Measurements from ENCODE around the gene AFF3.
"Not testable (repeated sequence)": the region's sequence is repeated elsewhere in the genome, so short reads cannot be mapped to it uniquely, and the experiment has no call there.

AFF3 gene

GRCh38 chr2:100105678-100106054, 36.7 kb downstream of the AFF3 start:
- no peak for DNase-seq

- no peak for DNase-seq
Measured at GRCh38 chr2:100104718-100105677, 37.4 kb downstream of the AFF3 start.

GRCh38 chr2:100104265-100104664, 38.1 kb downstream of the AFF3 start:
- not testable (repeated sequence) for DNase-seq

DNA sequence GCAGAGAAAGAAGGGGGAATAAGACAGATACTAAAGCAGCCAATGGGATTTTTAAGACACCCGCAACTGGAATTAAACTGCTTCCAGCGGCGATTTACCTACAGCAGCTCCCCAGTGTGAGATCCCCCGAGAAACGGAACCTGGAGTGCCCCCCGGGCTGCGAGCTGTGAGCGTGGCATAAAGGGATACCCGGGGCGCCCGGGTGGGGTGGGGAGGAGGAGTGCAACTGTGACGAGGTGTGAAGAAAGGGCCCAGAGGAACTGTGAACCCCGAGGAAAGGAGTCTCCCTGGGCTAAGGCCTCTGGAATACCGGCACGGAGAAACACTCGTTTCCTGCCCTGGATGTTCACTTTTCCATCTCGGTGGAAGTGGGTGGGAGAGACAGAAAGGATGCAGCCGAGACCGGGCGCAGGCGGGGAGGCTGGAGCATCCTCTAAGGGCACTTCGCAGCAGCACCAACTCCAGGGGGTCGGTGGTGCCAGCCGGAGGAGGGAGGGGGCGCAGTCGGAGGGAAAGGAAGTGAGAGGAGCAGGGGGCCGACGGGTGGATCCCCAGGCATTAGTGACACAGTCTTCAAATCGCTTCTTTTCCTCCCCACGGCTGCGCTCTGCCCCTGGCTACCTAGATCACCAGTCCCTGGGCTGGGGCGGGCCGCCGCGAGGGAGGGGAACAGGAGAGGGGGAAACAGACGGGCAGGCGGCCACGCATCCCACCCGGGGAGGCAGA, 38.7 kb downstream of the AFF3 start:
- not testable (repeated sequence) for DNase-seq

DNA sequence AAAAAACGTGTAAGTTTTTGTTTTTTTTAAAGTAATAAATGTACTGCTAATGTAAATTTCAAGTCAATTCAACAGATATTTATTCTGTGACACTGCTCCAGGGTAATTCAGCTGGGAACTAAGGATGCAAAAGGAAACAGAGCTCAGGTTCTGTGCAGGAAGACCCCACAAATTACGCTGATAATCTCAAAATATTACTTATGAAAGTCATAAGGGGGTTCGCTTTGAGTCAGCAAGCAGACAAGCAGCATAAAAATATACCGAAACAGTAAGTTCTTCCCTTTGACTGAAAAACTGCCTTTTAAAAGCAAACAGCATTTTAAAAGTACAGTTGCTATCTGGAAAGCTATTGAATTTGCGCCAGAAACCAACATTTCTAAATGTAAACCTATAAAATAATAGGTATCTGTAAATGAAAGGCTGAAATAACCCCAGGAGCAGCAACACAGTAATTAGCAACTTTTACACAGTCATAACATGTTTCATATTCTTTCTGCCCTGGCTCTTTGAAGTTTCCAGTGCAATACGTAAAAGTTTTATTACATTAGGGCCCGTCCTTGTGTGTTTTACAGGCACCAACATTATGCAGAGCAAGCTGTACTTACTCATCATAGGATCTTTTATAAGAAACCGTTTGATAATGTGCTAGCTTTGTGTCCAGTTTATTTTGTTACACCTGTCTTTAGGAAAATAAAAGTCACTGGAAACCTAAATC, 39.8 kb downstream of the AFF3 start:
- not testable (repeated sequence) for DNase-seq

GRCh38 chr2:100098855-100099254, 43.5 kb downstream of the AFF3 start:
- DNase-seq = not testable (repeated sequence)

DNA sequence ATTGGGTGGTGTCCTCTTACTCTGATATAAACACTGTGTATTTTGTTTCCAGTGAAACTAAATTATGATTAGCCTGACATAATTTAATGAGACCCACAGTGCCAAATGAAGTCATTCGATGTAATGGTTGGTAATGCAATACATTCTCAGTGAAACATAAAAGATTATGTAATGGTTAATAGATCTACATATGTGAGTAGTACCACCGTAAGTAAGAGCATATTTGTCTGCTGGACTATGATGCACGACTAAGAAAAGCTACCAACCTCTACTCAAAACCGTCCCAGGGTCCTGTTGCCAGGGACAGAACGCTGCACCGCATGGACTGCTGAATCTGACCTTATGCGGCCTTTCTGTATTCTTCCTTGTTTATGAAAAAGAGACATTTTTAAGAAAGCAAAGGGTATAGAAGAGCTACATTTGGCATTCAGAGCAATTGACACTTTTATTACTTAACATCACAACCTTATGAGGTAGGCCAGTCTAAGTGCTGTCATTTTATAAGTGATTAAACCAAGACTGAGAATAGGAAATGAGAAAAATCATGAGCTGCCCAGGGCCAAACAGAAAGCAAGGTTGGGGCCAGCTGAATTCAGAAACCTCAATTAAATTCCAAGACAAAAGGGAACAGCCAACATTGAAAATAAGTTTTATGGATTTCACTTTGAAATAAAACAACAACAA, 44.6 kb downstream of the AFF3 start:
- DNase-seq = not testable (repeated sequence)

DNA sequence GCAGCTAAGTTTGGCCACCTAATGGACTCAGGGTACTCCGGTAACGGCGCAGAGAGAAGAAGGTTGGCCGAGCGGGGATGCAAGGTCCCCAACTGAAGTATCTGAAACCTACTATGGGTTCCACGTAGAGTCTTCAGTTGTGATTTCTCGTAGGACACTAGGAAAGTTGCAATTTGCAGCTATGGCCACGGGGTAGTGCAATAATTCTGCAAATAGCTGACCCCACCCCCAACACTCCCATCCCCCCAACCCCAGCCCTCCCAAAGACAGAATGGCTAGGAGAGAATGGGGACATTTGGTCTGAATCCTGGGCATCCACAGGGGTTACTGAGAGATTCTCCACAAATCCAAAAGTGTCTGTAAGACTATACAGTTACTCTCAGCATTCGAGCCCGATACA, 46.5 kb downstream of the AFF3 start:
- DNase-seq = not testable (repeated sequence)

GRCh38 chr2:100091807-100092206, 50.6 kb downstream of the AFF3 start:
- not testable (repeated sequence) for DNase-seq

DNA sequence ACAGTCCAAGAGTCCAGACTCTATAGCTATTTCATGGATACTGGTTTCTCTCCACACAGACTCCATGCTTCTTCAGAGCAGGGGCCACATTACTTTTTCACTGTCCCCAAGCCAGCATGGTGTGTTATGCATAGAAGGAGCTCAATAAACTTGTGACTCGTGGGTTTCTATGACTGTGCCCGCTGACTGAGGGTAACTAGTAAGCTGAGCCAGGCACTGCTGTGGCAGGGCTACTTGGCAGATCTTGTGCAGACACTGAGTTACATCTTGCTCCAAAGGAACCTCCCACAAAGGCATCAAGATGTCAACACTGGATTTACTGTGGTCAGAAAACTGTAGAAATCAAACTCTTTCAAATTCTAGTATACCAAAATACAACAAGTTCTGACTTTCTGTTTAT, 56.6 kb downstream of the AFF3 start:
- DNase-seq = not testable (repeated sequence)

GRCh38 chr2:100083421-100084216, 58.8 kb downstream of the AFF3 start:
- not testable (repeated sequence) for DNase-seq

DNA sequence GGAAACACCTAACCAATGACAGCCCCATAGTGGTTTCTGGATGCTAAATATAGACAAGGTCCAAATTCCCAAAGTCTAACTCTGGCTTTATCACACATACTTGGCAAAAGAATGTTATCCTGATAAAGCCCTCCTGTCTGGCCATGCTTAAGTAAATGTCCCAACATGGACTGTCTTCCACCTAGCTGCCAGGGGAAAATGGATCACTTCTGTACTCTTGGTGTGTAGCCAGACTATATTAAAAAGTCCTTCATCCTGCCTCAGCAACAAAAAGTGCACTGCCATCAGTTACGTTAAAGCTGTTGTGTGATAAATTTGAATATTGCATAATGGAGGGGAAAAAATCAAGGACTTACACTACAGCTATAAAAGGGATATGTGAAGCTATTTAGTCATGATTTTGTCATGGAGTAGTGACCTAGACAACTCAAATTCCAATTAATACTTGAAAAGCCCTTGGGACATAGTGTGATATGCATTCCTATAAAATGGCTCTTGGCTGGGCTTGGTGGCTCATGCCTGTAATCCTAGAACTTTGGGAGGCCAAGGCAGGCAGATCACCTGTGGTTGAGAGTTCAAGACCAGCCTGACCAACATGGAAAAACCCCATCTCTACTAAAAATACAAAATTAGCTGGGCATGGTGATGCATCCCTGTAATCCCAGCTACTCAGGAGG, 60.0 kb downstream of the AFF3 start:
- not testable (repeated sequence) for DNase-seq

DNA sequence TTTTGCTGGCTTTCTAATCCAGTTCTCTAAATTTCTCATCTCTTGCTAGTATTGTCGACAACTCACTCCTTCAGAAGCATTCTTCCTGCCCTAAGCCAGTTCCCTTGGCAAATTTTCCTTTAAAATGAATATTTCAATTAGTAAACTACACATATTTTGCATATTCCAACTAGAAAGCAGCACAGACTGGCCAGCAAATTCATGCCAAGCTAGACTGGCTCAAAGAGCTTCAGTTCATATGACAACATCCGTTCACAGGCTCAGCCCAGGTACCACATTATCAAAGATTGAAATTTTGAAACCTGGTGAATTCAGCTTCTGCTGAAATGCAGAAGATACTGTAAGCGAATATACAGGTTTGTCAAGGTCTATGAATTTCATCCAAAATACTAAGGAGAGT, 64.5 kb downstream of the AFF3 start:
- DNase-seq = no peak

DNA sequence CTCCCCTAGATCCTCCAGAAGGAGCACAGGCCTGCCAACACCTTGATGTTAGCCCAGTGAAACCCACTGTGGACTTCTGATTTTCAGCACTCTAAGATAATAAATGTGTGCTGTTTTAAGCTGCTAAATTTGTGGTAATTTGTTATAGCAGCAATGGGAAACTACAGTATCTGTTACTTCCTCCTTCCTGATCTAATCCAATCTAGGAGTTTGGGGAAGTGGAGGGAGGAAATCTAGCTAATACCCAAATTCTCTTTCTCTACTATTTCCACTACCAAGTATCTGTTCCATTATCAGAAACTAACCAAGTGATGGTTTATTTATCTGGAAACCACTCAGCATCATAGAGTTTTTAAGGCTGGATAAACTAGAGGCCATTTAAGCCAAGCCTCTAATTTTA, 64.9 kb downstream of the AFF3 start:
- DNase-seq = peak; percentile 56

DNA sequence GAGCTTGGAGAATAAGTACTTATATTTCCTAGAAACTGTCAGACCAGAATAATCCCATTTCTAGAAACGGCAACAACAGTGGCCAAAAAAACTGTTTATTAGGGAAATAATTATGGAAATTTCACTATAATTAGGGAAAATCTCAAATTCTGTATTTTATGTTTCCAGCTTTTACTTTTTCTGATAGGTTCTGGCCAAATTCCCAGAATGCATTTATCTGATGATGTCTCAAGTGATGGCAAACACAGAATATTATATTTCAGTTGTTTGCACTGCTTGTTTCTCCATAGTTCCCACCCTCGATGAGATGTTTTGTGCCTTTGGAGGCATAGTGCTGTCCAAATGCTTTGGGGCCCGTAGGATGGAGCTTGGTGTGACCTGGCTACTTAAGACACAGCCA, 66.9 kb downstream of the AFF3 start:
- no peak for DNase-seq

DNA sequence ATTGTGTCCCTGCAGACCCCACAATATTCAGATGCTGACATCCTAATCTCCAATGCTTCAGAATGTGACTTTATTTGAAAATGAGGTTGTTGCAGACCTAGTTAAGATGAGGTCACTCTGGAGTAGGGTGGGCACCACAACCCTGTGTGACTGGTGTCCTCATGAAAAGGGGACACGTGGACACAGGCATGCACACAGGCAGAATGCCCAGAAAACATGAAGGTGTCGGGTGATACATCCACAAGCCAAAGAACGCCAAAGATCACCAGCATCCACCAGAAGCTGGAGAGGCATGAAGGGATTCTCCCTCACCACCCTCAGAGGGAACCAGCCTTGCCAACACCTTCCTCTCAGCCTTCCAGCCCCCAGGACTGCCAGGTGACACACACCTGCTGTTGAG, 69.3 kb downstream of the AFF3 start:
- no peak for DNase-seq

DNA sequence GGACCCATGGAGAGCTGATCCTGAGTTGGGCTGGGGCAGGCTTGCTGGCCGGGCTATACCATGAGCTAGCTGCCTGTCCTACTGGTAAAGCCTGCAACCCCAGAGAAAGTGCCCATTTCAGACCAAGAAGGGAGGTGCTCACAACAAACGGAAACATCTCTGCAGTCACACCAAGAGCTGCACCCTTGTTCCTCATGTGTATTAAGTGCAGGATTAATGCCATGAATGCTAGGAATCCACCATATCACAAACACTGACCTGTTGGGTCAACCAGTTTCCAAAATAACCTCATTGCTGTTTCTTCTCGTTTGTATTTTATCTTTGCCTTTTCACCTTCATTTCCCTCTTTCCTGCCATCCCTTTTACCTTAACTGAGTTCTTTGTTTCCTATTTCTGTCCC, 69.9 kb downstream of the AFF3 start:
- no peak for DNase-seq

DNA sequence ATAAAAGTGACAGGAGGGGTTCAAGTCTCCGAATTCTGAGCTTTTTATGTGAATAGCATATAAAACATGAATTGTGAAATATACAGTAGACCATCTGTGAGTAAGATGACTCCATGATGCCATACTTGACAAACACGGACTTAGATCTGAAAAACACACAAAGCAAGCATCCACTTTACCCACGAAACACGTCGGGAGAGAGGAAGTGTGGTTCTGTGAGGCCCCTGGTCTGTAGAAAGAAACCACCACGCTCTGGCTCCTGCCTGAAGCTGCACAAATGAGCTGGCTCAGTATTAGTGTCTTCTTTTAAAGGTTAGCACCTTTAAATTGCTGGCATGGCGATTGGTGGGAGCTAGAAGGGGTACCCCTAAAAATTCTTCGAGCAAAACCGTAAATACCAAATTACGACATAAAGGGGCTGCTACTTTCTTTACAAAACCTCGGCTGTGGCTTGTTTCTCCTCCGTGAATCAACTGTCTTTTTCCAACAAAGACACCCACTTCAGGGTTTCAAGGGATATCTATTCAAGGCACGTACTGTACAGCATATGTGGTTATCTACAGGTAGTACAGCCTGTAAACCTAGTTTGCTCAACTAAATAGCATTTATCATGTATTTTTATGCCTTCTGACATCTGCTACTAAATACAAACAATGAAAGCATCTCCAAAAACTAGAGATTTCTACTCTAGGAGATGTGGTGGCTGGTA, 70.9 kb downstream of the AFF3 start:
- peak; percentile 85 for DNase-seq

DNA sequence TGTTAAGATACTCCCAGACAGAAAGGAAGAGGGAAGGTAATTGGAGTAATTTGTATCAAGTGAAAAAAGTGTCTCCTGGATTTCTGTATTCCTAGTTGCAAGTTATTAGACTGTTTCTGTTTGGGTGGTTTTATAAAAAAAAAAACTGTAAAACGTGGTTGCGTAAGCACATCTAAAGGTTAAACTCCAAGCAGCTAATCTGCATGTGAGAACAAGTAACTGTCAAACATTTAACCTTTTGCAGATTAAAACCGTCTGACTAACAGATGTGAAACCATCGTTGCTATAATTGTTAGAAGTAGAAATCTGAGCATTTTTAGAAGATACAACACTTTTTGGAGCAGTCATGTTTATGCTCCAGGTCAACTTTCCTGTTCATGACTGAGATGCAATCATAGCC, 72.3 kb downstream of the AFF3 start:
- DNase-seq = peak; percentile 71

GRCh38 chr2:100068395-100068794, 74.0 kb downstream of the AFF3 start:
- DNase-seq = no peak

- DNase-seq = no peak
Measured at GRCh38 chr2:100067784-100068183, 74.6 kb downstream of the AFF3 start.

All from MV-4-11 (cell line).